ENCODE measurements around the gene ATF7.

Gene ATF7

DNA sequence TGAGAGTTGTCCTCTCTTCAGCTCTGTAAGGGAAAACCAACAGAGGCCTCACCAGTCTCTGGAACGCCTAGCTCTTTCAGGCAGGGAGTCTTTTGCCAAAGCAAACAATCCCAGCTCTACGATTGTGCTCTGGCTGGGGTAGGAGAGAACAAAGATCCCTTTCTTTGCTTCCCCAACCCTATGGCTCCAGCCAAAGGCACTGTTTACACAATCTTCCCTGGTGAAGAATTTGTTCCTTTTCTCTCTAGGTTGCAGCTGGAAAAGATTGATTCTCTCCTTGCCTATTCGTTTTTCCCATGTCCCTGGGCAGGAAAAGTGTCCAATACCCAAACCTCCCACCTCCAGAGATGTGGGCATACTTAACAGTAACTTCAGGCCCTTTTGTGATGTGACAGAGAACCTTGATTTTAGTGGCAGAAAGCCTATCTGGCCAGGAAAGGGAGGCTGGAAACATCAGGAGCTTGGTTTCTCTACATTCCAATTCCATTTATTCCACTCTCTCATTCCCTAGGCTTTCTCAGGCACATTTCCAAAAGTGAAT, 32.9 kb upstream of the ATF7 start:
- H3K4me3 ChIP-seq (ENCODE audit: low read depth, low read length, poor library complexity, severe bottlenecking): no peak overlapping the region
- H3K9me2 ChIP-seq (ENCODE audit: low read depth, low read length): no peaks in the 10 kb centered on the region
- no peaks in the 10 kb centered on the region for H3K9me3 ChIP-seq (ENCODE audit: low read length)
- no peaks in the 10 kb centered on the region for H3F3A ChIP-seq (ENCODE audit: insufficient read depth, low read length)
- TF ChIP-seq, protein P1, sequence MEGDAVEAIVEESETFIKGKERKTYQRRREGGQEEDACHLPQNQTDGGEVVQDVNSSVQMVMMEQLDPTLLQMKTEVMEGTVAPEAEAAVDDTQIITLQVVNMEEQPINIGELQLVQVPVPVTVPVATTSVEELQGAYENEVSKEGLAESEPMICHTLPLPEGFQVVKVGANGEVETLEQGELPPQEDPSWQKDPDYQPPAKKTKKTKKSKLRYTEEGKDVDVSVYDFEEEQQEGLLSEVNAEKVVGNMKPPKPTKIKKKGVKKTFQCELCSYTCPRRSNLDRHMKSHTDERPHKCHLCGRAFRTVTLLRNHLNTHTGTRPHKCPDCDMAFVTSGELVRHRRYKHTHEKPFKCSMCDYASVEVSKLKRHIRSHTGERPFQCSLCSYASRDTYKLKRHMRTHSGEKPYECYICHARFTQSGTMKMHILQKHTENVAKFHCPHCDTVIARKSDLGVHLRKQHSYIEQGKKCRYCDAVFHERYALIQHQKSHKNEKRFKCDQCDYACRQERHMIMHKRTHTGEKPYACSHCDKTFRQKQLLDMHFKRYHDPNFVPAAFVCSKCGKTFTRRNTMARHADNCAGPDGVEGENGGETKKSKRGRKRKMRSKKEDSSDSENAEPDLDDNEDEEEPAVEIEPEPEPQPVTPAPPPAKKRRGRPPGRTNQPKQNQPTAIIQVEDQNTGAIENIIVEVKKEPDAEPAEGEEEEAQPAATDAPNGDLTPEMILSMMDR (IDR thresholded peaks at IDR 0.05; ENCODE audit: low read length): no peak
- TF ChIP-seq EZH2 (IDR thresholded peaks at IDR 0.05; ENCODE audit: borderline replicate concordance, low read length): no peak
- no peak overlapping the region for H3K4me2 ChIP-seq (ENCODE audit: low read length)
- no peak overlapping the region for H3K9ac ChIP-seq (ENCODE audit: low read length)
- H2AFZ ChIP-seq (ENCODE audit: low read length): no peak overlapping the region
- H3K79me2 ChIP-seq (ENCODE audit: insufficient read depth, low read length): no peaks in the 10 kb centered on the region
- H3K27me3 ChIP-seq (ENCODE audit: insufficient read depth, low read length): no peaks in the 10 kb centered on the region
- H3K36me3 ChIP-seq (ENCODE audit: insufficient read depth, low read length): peaks cover 18% of the 10 kb centered on the region
- no peaks in the 10 kb centered on the region for H4K20me1 ChIP-seq (ENCODE audit: insufficient read depth, low read length)
- H3K27ac ChIP-seq (ENCODE audit: low read depth, low read length, poor library complexity, severe bottlenecking): no peak overlapping the region
- H3K4me1 ChIP-seq (ENCODE audit: insufficient read depth, low read length, severe bottlenecking): no peaks in the 10 kb centered on the region

DNA sequence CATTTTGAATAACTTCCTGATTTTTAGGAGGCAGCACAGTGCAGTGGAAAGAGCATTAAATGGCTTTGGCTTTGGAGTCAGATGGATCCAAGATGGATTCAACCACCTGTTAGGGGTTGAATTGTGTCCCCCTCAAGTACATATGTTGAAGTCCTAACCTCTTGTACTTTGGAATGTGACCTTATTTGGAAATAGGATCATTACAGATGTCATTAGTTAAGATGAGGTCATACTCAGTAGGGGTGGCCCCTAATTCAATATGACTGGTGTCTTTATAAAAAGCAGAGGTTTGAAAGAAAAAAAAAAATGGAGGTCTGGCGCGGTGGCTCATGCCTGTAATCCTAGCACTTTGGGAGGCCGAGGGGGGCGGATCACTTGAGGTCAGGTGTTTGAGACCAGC, 30.9 kb upstream of the ATF7 start:
- TF ChIP-seq, protein P1 (IDR thresholded peaks at IDR 0.05; ENCODE audit: low read length): no peak
- TF ChIP-seq EZH2 (IDR thresholded peaks at IDR 0.05; ENCODE audit: borderline replicate concordance, low read length): no peak
- no peak overlapping the region for H3K27ac ChIP-seq (ENCODE audit: low read depth, low read length, poor library complexity, severe bottlenecking)
- no peaks in the 10 kb centered on the region for H3K9me3 ChIP-seq (ENCODE audit: low read length)

GRCh38 chr12:53653595-53653994, 27.4 kb upstream of the ATF7 start:
- TF ChIP-seq, protein P1 (IDR thresholded peaks at IDR 0.05; ENCODE audit: low read length): no peak
- TF ChIP-seq EZH2 (IDR thresholded peaks at IDR 0.05; ENCODE audit: borderline replicate concordance, low read length): no peak
- H3K36me3 ChIP-seq (ENCODE audit: insufficient read depth, low read length): no peaks in the 10 kb centered on the region
- H3K4me2 ChIP-seq (ENCODE audit: low read length): no peak overlapping the region
- no peak overlapping the region for H2AFZ ChIP-seq (ENCODE audit: low read length)
- H4K20me1 ChIP-seq (ENCODE audit: insufficient read depth, low read length): no peaks in the 10 kb centered on the region
- H3K9ac ChIP-seq (ENCODE audit: low read length): no peak overlapping the region
- no peaks in the 10 kb centered on the region for H3K9me2 ChIP-seq (ENCODE audit: low read depth, low read length)
- no peaks in the 10 kb centered on the region for H3K9me3 ChIP-seq (ENCODE audit: low read length)
- no peaks in the 10 kb centered on the region for H3K79me2 ChIP-seq (ENCODE audit: insufficient read depth, low read length)
- no peak overlapping the region for H3K4me3 ChIP-seq (ENCODE audit: low read depth, low read length, poor library complexity, severe bottlenecking)
- no peaks in the 10 kb centered on the region for H3K27me3 ChIP-seq (ENCODE audit: insufficient read depth, low read length)
- no peak overlapping the region for H3K27ac ChIP-seq (ENCODE audit: low read depth, low read length, poor library complexity, severe bottlenecking)
- no peaks in the 10 kb centered on the region for H3K4me1 ChIP-seq (ENCODE audit: insufficient read depth, low read length, severe bottlenecking)
- no peaks in the 10 kb centered on the region for H3F3A ChIP-seq (ENCODE audit: insufficient read depth, low read length)

More for the DNA sequence above, 30.9 kb upstream of the ATF7 start:
- no peaks in the 10 kb centered on the region for H3K4me1 ChIP-seq (ENCODE audit: insufficient read depth, low read length, severe bottlenecking)
- H3K27me3 ChIP-seq (ENCODE audit: insufficient read depth, low read length): no peaks in the 10 kb centered on the region
- H3K9ac ChIP-seq (ENCODE audit: low read length): no peak overlapping the region
- H3F3A ChIP-seq (ENCODE audit: insufficient read depth, low read length): no peaks in the 10 kb centered on the region
- no peaks in the 10 kb centered on the region for H4K20me1 ChIP-seq (ENCODE audit: insufficient read depth, low read length)
- no peak overlapping the region for H2AFZ ChIP-seq (ENCODE audit: low read length)
- H3K9me2 ChIP-seq (ENCODE audit: low read depth, low read length): no peaks in the 10 kb centered on the region
- H3K36me3 ChIP-seq (ENCODE audit: insufficient read depth, low read length): peaks cover 2% of the 10 kb centered on the region; the same call in 1 of the 2 replicates
- no peak overlapping the region for H3K4me3 ChIP-seq (ENCODE audit: low read depth, low read length, poor library complexity, severe bottlenecking)
- no peak overlapping the region for H3K4me2 ChIP-seq (ENCODE audit: low read length)
- no peaks in the 10 kb centered on the region for H3K79me2 ChIP-seq (ENCODE audit: insufficient read depth, low read length)
